NCI-H748 (cell line): ENCODE data around the gene ENDOV.

Source experiments
- DNase-seq: peaks from one replicate; lab custom pipeline; 2025; ENCODE audit not compliant: unreplicated experiment; lab: John Stamatoyannopoulos, UW

The ENDOV gene

GRCh38 chr17:80447790-80448189 lies 32.8 kb downstream of the ENDOV start:
- no peak for DNase-seq

DNA sequence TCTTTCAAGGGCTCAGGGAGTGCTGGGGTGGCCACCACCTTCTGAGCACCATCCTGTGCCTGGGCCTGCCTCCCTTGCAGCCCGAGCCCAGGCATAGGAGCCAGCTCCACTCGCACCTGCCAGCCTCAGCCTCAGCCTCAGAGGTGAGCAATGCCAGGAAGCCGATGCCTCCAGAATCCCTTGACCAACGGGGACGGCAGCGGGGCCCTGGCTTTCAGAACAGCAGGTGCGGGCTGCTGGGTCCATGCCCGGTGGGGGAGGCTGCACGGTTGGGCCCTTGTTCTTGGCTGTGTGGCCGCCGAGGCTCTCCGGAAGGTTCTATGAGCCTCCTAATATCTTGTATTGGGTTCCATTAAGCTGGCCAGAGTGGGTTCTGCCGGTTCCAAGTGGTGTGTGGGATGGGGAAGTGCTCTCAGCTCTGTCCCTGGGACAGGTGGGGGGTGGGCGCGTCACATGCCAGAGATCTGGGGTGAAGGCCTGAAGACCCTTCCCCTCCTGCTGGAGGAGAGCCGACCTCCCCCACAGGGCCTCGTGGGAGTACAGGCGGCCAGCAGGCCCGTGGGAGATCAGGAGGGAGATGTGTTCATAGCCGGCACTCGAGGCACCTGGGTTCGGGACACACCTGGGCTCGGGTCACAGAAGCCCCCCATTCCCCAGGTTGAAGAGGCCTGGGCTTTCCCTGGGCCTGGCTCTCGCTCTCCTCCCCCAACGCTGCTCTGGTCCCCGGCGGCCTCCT lies 34.4 kb downstream of the ENDOV start:
- DNase-seq = no peak

- no peak for DNase-seq
Observed at GRCh38 chr17:80449930-80450576, 35.1 kb downstream of the ENDOV start.

- DNase-seq = no peak
Observed at GRCh38 chr17:80451104-80451775, 36.3 kb downstream of the ENDOV start.

GRCh38 chr17:80452173-80452915 lies 37.4 kb downstream of the ENDOV start:
- DNase-seq = no peak

- DNase-seq = peak; percentile 3
Observed at GRCh38 chr17:80453126-80453997, 38.4 kb downstream of the ENDOV start.

DNA sequence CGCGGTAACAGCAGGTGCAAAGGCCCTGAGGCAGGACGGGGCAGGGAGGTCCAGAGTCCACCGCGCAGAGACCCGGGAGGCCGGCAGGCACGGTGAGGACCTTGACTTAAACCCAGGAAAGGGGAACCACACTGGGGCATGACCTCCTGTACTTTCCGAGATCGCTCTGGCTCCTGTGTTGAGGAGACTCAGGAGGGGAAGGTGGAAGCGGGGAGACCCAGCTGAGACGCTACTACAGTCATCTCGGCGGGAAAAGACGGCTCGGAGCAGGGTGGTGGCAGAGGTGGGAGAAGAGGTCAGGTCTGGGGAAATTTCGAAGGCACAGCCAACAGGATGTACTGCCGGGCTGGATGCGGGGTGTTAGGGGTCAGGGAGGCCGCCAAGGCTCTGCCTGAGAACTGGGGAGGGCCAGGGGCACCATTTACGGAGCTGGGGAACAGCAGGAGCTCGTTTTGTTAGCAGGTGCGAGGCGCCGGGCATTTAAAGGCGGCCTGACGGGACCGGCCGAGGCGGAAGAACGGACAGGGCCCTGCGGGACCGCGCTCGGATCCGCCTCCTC lies 39.1 kb downstream of the ENDOV start:
- DNase-seq = no peak

DNA sequence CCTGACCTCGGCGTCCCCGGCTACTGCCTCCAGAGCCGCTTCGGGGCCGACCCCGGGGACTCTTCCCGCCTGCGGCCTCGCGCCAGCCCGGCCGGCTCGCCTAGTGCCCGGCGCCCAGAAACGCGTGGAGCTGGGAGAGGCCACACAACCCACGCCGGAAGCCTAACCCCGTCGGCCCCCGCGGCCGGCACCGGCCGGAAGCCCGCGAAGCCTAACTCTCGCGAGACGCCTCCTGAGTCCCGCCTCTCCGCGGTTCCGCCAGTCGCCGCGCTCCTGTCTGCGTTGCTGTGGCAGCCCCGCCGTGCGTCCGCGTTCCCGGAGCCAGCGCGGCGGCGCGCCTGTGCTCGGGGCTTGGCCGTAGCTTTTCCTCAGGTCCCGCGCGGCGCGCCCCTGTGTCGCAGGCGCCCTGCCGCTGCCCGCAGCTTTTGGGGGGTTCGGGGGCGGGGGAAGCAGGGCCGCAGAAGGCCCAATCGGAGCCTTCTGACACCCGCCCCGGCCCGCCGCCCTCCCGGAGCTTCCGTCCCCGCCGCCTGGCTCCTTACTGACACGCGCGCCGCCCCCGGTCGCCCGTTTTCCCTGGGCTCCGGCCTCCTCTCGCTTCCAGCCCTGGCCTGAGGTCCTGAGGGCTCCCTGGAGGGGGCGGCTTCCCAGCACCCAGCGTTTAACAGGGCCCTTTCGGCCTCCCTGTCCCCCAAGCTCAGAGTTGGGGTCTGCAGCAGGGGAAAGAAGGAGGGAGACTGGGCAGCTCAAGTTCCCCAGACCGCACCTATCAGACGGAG lies 39.8 kb downstream of the ENDOV start:
- DNase-seq = peak; percentile 96

- peak; percentile 65 for DNase-seq
Observed at GRCh38 chr17:80455336-80455710, 40.4 kb downstream of the ENDOV start.

DNA sequence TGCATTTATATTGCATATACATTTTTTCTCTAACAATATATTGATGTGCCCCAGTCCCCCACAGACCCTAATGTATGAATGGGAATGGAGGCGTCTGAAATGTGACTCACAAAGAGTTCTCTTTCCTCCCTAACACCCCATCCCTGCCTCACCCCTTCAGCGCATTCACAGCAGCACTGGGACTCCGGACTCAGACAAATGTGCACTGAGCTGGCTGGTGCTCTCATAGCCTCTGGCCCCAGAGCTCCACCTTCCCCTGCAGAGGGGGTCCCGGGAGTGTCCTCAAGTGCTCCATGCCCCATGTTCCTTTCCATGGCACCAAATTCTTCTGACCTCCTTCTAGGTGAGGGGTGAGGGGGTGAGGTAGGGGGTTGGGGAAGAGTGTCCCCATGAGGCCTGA lies 40.8 kb downstream of the ENDOV start:
- no peak for DNase-seq

GRCh38 chr17:80456465-80457235 lies 41.7 kb downstream of the ENDOV start:
- DNase-seq = no peak

- DNase-seq = no peak
Observed at GRCh38 chr17:80457236-80457856, 42.4 kb downstream of the ENDOV start.

DNA sequence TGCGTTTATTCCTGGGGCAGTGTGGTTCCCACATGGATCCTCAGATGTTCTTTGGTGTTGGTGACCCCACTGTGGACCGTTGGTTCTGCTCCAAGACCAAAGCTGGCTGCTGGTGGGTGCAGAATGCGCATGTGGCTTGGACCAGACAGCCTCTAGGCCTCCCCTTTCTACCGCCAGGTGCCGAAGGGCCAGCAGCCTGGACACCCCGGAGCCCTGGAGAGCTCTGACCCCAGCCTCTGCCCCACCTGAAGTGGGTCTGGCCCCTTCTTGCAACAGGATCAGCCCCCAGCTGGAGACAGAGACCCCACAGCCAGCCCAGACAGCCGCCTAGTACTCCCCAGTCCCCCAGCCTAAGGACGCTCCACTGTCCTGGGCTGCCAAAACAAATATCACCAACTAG lies 43.0 kb downstream of the ENDOV start:
- DNase-seq = no peak

DNA sequence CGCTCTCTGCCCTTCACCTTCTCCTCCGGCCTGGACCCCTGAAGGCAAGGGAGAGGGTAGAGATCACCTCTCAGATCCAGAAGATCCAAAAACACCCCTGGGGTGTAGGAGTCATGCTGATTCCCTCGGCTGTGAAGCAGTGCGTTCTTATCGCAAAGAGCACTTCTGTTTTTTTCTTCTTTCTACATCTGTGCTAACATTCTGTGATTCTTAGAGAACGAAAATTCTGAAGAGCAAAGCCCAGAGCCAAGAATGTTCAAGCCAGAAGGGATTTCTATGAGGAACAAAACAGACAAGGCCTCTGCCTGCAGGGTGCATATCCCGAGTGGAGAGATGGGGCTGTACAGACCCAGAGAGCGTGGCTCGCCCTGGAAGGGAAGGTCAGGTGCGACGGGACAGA lies 44.3 kb downstream of the ENDOV start:
- no peak for DNase-seq

DNA sequence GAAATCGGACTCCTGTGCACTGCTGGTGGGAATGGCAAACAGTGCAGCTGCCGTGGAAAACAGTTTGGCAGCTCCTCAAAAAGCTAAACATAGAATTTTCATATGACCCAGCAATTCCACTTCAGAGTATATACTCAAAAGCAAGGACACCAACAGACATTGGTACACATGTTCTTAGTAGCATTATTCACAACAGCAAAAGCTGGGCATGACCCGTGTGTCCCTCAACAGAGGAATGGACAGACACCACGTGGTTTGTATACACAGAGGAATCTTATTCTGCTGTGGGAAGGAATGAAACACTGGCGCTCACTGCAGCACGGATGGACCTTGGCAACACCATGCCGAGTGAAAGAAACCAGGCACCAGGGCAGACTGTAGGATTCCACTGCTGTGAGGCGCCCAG lies 45.5 kb downstream of the ENDOV start:
- no peak for DNase-seq

GRCh38 chr17:80461528-80462160 lies 46.7 kb downstream of the ENDOV start:
- DNase-seq = no peak

DNA sequence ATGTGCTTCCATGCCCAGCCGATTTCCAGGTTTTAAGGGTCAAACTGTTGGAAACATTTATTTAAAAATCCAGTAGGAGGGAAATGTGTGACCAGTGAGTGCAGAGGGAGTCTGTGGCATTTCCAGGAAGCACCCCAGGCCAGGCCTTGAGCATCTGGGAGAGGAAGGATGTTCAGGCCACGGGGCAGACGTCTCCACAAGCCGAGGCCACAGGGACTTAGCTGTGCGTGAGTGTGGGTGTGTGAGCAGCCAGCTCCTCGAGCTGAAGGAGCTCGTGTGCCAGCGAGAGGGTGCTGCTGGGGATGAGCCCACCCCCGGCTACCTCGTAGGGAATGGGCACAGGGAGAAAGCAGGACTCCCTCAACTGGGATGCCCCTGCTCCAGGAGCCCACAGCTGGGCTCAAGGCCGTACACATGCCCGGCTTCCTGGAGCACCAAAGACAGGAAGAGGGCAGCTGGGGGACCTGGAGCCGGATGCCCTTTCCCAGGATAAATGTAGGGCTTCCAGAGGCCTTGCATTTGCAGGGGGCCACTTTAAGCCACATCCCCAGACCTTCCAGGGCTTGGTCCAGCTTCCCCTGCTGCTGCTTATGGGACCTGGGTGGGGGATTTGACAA lies 48.9 kb downstream of the ENDOV start:
- DNase-seq = no peak
